Activated T-helper 2 cell treated with anti-CD3 and anti-CD28 coated beads, Interferon-gamma antibody, Interleukin-2, Interleukin-4, amounts not matched to agents 10 μg/mL and 5 μg/mL and 100 μg/mL, durations not matched to agents 14 hours and 24 hours and 36 hours (primary cell): ENCODE data around the gene NYAP2. TPM values are rescaled to one million over a fixed set of nuclear protein-coding genes. Genes with fewer than 3 reads are reported as not detected.

Experiments used
- DNase-seq: peaks from one replicate; pipeline ENCODE4 v3.0.0; 2021; ENCODE audit warnings: low spot score
- H3K27ac Mint-ChIP-seq: one replicate; pipeline ENCODE4 v1.8.0; 2021; ENCODE audit warnings: mixed read lengths
- H3K27me3 Mint-ChIP-seq: one replicate; pipeline ENCODE4 v1.8.0; 2021; ENCODE audit warnings: low read depth, mixed read lengths
- H3K36me3 Mint-ChIP-seq: one replicate; pipeline ENCODE4 v1.8.0; 2021; ENCODE audit warnings: low read depth, mixed read lengths
- H3K4me1 Mint-ChIP-seq: one replicate; pipeline ENCODE4 v1.8.0; 2021; ENCODE audit warnings: low read depth, mixed read lengths
- H3K4me3 Mint-ChIP-seq: one replicate; pipeline ENCODE4 v1.8.0; 2021; ENCODE audit warnings: low read depth, mild to moderate bottlenecking, moderate library complexity, mixed read lengths
- H3K9me3 Mint-ChIP-seq: one replicate; pipeline ENCODE4 v1.8.0; 2021; ENCODE audit warnings: mixed read lengths
- intact Hi-C: fragments of 100-400 bp; cut with micrococcal nuclease; formaldehyde crosslinking; loops from one replicate; pipeline ENCODE4 v1.15.1; 2023
- total RNA-seq: library from RNA; stranded (reverse); gene quantifications from 2 replicates; pipeline ENCODE4 v1.2.3, GENCODE V29; 2022

NYAP2 gene
- total RNA-seq, 1 donor from 2014 or later, result not detected

DNA sequence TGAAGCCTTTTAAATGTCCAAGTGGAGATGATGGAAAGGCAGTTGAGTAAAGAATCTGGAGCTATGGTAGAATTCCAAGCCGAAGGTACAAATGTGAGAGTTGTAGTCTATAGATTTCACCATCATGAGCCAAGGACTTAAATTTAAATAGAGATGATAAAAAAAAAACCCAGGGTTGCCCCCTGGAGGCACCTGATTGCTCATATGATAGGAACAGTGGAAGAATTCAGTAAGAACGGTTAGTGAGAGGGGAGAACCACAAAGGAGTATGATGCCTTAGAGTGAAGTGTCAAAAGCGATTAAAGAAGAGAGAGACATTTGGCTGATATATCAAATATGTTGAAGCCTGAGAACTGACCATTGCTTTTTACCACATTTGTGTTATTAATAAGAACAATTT lies 11.9 kb downstream of the NYAP2 start:
- DNase-seq, result no peak
- Mint-ChIP-seq H3K27ac (no peak overlapping the region), H3K4me3 (no peak overlapping the region), H3K9me3 (no peaks in the 10 kb centered on the region), H3K27me3 (no peaks in the 10 kb centered on the region), H3K36me3 (no peaks in the 10 kb centered on the region), H3K4me1 (no peaks in the 10 kb centered on the region)
- intact Hi-C loops, result no loop called here

DNA sequence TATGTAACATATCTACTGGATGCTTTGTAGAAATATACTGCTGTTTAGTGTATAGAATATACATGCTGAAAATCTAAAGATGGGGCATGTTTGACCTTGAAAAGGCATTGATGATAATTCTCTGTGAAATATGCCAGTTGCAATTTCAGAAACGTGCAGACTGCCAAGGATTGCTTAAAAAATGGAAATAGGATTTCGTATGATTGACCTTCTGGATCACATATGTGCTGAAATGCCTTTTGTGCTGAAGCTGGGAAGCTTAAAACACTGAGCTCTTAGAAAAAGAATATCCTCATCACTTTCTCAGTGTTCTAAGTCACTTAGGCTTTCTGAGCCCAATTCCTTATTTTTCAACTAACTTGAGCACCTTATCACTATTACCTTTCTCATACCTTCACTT lies 14.3 kb downstream of the NYAP2 start:
- Mint-ChIP-seq H3K36me3 (no peaks in the 10 kb centered on the region), H3K27ac (no peak overlapping the region), H3K4me3 (no peak overlapping the region), H3K27me3 (no peaks in the 10 kb centered on the region), H3K9me3 (no peaks in the 10 kb centered on the region), H3K4me1 (no peaks in the 10 kb centered on the region)
- intact Hi-C loops, result no loop called here
- DNase-seq, result no peak

DNA sequence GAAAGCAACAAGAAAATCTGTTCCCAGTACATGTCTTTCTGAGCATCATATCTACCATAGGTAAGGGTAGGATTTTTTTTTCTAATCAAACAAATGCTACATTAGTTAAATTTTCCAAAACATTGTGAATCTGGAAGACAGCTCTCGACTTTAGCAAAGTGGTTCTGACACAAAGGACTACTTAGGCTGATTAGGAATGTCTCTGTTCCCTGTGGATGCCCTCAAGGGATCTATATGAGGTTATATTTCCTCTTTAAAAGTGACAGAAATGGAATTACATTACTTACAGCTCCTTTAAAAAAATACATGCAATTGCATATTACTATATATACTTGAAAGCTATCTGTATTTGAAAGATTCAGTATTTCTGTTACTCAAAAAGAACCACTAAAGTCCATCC lies 15.4 kb downstream of the NYAP2 start:
- Mint-ChIP-seq H3K36me3 (no peaks in the 10 kb centered on the region), H3K27me3 (no peaks in the 10 kb centered on the region), H3K4me1 (no peaks in the 10 kb centered on the region), H3K27ac (no peak overlapping the region), H3K9me3 (no peaks in the 10 kb centered on the region), H3K4me3 (no peak overlapping the region)
- DNase-seq, result no peak
- intact Hi-C loops, result no loop called here

DNA sequence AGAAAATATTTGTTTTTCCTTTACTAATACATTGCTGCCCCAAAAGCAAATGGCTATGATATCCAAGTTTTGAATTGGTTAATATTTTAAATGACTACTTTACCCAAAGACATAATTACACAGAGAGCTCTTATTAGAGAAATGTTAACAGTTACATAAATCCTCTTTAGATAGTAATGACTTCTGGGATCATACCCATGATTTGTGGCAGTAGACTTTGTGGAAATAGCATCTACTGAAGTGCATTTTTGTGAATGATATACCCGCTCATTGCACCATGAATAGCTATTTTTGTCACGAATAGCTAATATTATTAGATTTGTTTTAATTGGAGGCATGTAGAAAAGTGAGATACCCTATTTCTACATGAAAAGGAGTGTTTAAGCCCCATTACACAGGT lies 15.8 kb downstream of the NYAP2 start:
- H3K27ac Mint-ChIP-seq, result no peak overlapping the region
- H3K4me1 Mint-ChIP-seq, result no peaks in the 10 kb centered on the region
- H3K9me3 Mint-ChIP-seq, result no peaks in the 10 kb centered on the region
- H3K27me3 Mint-ChIP-seq, result no peaks in the 10 kb centered on the region
- H3K4me3 Mint-ChIP-seq, result no peak overlapping the region
- no peaks in the 10 kb centered on the region for H3K36me3 Mint-ChIP-seq
- intact Hi-C loops, result no loop called here
- no peak for DNase-seq

DNA sequence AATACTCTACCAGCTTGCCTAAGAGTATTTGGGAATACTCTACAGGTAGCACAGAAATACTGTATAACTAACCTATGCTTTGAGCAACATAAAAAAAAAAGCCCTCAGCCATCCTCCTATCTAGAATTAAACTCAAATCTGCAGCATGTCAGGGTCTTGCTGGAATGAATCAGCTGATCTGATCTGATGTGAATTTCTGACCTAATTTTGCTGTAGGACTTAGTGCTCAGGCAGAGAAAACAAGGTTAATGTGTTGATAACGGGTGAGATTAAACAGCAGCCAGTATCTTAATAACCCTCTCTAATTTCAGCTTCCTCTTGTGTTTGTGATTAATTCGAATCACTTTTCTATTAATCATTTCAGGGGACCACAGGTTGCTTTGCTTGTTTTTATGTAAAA lies 16.3 kb downstream of the NYAP2 start:
- Mint-ChIP-seq H3K27ac (no peak overlapping the region), H3K4me1 (no peaks in the 10 kb centered on the region), H3K4me3 (no peak overlapping the region), H3K36me3 (no peaks in the 10 kb centered on the region), H3K9me3 (no peaks in the 10 kb centered on the region), H3K27me3 (no peaks in the 10 kb centered on the region)
- no peak for DNase-seq
- intact Hi-C loops, result no loop called here

DNA sequence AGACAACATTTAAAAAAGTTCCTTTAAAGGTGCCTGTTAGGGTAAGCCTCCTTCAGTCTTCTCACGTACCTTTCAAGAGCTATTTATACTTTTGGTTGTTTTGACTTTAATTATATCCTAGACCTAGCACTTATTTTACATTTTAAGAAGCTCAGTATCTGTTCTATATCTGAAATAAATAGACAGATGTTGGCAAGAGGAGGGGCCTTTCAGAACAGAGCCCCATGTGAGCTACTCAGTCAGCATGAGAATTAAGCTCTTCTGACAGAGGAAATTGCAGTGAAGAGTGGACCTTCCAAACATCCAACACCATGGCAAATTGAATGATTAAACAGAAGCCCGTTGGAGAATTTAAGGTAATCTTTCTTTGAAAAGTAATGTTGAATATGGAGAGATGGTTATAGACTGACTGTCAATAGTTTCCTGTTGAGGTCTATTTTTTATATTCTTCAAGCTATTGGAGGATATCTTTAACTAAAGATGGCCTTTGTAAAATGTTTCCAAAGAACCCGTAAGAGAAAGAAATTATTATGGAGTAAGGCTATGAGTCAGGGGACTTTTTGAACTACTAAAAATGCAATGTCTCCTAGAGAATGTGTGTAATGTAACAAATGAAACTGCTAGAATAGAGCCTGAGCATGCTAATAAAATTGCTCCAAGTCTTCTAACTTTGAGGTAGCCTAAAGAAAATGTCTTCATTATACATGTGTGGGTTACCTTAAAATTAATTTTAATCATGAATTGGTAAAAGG lies 17.3 kb downstream of the NYAP2 start:
- no peak for DNase-seq
- no peaks in the 10 kb centered on the region for H3K27me3 Mint-ChIP-seq
- intact Hi-C loops, result no loop called here
- H3K36me3 Mint-ChIP-seq, result no peaks in the 10 kb centered on the region
- H3K4me1 Mint-ChIP-seq, result no peaks in the 10 kb centered on the region
- H3K9me3 Mint-ChIP-seq, result no peaks in the 10 kb centered on the region
- H3K27ac Mint-ChIP-seq, result no peak overlapping the region
- no peak overlapping the region for H3K4me3 Mint-ChIP-seq

DNA sequence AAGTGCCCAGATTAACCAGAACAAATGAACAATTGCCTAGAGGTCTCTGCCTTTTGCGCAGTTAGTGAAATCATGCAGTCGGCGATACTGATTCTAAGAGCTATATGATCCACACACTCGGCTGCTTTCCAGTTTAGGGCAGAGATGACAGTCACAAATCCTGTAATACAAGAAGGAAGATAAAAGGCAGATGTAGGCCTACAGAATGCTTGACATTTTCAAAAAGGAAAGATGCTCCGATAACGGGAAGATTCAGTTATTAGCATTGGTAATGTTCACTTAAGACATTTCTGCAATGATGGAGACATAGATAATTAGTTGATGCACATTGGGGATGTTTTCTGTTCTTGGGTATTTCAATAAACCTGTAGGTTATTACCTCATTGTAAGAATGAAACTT lies 19.5 kb downstream of the NYAP2 start:
- Mint-ChIP-seq H3K4me1 (no peaks in the 10 kb centered on the region), H3K9me3 (no peaks in the 10 kb centered on the region), H3K36me3 (no peaks in the 10 kb centered on the region), H3K27me3 (no peaks in the 10 kb centered on the region), H3K27ac (no peak overlapping the region), H3K4me3 (no peak overlapping the region)
- DNase-seq, result no peak
- intact Hi-C loops, result no loop called here

DNA sequence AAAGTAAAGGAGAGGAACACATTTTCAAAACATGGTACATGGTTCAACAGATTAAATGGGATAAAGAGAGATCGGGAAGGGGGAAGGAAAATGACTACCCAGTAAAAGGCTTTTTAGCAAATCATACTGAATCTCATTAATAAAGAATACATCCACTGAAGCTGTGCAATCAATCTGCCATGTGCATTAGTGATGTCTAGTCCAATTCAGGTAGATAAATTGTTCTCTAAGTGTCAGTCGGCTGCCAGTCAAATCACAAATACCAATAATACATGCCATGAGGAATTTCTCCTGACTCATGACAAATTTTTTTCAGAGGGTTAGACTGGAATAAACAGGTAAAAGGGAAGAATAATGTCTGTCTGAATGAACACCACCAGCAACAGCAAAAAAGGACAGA lies 22.6 kb downstream of the NYAP2 start:
- Mint-ChIP-seq H3K9me3 (no peaks in the 10 kb centered on the region), H3K4me1 (no peaks in the 10 kb centered on the region), H3K27me3 (no peaks in the 10 kb centered on the region), H3K27ac (no peak overlapping the region), H3K4me3 (no peak overlapping the region), H3K36me3 (no peaks in the 10 kb centered on the region)
- intact Hi-C loops, result no loop called here
- DNase-seq, result no peak

DNA sequence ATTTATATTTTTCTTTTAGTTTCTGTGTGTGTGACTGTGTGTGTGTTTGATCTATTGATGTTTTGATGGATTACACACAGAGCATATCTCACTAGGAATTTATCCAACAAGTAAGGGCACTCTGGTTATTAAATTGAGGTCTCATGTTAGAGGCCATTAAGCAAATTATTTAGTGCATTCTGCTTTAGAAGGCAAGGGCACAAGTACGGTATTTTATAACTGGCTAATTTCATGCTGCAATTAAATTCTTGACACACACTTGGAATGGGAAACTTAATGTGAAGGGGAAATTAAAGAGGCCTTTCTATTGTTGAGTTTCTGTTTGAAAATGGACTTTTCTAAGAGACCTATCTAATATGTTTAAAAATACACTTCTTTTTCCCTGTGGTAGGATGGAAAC lies 25.8 kb downstream of the NYAP2 start:
- no peak for DNase-seq
- Mint-ChIP-seq H3K27me3 (no peaks in the 10 kb centered on the region), H3K4me1 (no peaks in the 10 kb centered on the region), H3K36me3 (no peaks in the 10 kb centered on the region), H3K4me3 (no peak overlapping the region), H3K9me3 (no peaks in the 10 kb centered on the region), H3K27ac (no peak overlapping the region)
- intact Hi-C loops, result no loop called here

DNA sequence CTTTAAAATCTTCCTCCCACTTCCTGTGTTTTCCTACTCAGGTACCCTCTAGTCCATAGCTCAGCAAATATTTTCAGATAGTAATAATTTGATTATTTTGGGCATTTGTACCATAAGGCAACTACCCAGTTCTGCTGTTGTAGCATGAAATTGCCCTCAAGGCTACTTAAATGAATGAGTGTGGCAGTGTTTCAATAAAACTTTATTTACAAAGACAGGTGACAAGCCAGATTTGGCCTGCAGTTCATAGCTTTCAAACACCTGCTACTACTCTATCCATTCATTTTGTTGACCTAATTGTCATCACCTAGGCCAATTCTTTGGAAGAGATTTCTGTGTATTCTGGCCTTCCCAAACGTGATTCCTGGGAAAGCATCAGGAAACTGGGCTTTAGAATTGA lies 28.9 kb downstream of the NYAP2 start:
- DNase-seq, result no peak
- Mint-ChIP-seq H3K36me3 (no peaks in the 10 kb centered on the region), H3K27ac (no peak overlapping the region), H3K9me3 (no peaks in the 10 kb centered on the region), H3K4me1 (no peaks in the 10 kb centered on the region), H3K27me3 (no peaks in the 10 kb centered on the region), H3K4me3 (no peak overlapping the region)
- intact Hi-C loops, result no loop called here

DNA sequence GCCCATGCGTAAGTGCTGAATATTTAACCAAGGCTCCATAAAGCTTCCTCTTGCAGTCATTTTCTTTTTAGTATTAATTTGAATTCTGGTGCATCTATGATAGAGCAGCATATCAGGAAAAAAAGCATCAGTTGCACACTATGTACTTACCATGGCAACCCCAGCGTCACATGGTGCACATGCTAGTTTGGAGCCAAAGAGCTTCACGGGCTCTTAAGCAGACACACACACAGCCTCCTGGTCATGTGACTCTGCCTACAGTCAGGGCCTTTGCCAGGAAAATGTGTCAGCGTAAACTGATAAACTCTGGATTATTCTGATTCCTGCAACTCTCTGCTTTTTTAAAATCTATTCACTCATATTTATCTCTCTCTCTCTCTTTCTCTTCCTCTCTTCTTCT lies 30.2 kb downstream of the NYAP2 start:
- Mint-ChIP-seq H3K9me3 (no peaks in the 10 kb centered on the region), H3K36me3 (no peaks in the 10 kb centered on the region), H3K4me1 (no peaks in the 10 kb centered on the region), H3K4me3 (no peak overlapping the region), H3K27ac (no peak overlapping the region), H3K27me3 (no peaks in the 10 kb centered on the region)
- DNase-seq, result no peak
- intact Hi-C loops, result no loop called here

DNA sequence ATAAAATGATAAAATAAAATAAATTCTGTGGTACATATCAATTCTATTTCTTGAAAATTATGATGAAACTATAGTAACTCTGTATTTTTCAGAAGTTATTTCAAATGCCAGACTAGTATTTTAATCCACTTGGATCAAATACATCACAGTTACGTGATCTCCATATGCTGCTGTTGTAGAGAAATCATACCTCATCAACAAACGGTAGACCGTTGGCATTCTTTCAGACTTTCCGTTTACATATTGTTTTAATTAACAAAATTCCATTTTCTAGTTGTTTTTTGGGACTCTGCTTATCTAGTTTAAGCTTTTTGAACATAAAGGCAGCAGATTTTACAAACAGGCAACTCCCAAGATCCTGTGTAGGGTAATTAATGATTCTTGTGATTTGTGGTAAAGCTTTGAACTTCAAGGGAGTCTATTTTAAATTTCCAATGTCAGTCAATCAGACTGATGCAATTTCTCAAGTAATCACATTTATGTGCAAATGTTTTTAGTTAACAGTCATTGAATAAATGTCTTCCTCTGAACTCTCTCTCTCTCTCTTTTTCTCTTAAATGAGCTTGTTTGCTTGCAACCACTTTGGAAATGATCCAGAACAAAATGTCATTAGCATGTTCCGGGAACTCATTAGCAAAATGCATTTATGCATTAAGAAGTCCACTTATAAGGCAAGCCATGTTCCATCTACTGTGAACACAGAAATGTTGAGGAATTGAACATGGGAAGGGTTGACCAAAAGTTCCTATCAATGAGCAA lies 31.8 kb downstream of the NYAP2 start:
- H3K4me1 Mint-ChIP-seq, result no peaks in the 10 kb centered on the region
- intact Hi-C loops, result no loop called here

DNA sequence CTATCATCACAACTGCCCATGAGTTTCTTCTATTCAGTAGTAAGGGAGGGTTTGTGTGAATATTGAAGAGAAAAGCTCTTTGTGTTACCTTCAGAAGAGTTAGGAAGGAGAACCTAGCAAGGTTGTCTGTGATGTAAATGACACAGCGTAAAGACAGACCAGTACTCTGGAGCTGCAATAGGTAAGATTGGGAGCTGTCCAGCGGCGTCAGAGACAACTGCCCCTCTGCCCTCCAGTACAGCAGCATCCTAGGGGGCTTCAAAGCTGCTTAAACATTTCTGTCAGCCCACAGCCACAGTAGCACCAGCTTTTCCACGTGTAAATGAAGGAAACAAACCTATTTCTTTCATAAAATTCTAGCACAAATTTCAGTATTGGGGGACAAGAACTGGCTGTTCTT lies 34.5 kb downstream of the NYAP2 start:
- H3K27ac Mint-ChIP-seq, result no peak overlapping the region
- H3K4me1 Mint-ChIP-seq, result no peaks in the 10 kb centered on the region

More for the DNA sequence above, 31.8 kb downstream of the NYAP2 start:
- Mint-ChIP-seq H3K36me3 (no peaks in the 10 kb centered on the region), H3K27ac (no peak overlapping the region), H3K27me3 (no peaks in the 10 kb centered on the region), H3K4me3 (no peak overlapping the region), H3K9me3 (no peaks in the 10 kb centered on the region)
- DNase-seq, result no peak

More for the DNA sequence above, 34.5 kb downstream of the NYAP2 start:
- DNase-seq, result no peak
- no peak overlapping the region for H3K4me3 Mint-ChIP-seq
- H3K27me3 Mint-ChIP-seq, result no peaks in the 10 kb centered on the region
- no peaks in the 10 kb centered on the region for H3K36me3 Mint-ChIP-seq
- no peaks in the 10 kb centered on the region for H3K9me3 Mint-ChIP-seq
- intact Hi-C loops, result no loop called here
